K562 (cell line): ENCODE data around the gene MAP3K20.

Experiments
- DACH1 ChIP-seq: fragments of 450-650 bp; IDR thresholded peaks from 2 replicates; pipeline ENCODE4 v1.6.1; 2018; ENCODE audit not compliant: partially characterized antibody
- ESRRA ChIP-seq: fragments of 450-650 bp; IDR thresholded peaks from 2 replicates; pipeline ENCODE4 v1.6.1; 2014; ENCODE audit warnings: low read depth, mild to moderate bottlenecking, moderate library complexity, borderline replicate concordance
- ZKSCAN8 ChIP-seq: fragments of 200-800 bp; sonication (Bioruptor generic); IDR thresholded peaks from 2 replicates; pipeline ENCODE4 v1.6.1; 2016; ENCODE audit warnings: missing genetic modification characterization, missing compliant biosample characterization
- TF ChIP-seq, protein P1 (sequence below): fragments of 150-350 bp; conservative IDR thresholded peaks from 2 replicates; pipeline ENCODE4 v1.6.1; 2014; ENCODE audit warnings: low read length
- TF ChIP-seq, protein P2 (sequence below), 3 experiments: IDR thresholded peaks in 2 of 3; conservative IDR thresholded peaks in 1 of 3; 2 replicates each; pipeline ENCODE4 v1.5.1; 2011 to 2012; ENCODE audit warnings: low read length in 3 of 3, mild to moderate bottlenecking in 3 of 3, control low read depth in 2 of 3, improper control_type of control experiment in 1 of 3, inconsistent platforms in 1 of 3, low read depth in 1 of 3, mixed read lengths in 1 of 3, moderate library complexity in 1 of 3; ENCODE audit not compliant: insufficient read depth in 2 of 3

DNA sequence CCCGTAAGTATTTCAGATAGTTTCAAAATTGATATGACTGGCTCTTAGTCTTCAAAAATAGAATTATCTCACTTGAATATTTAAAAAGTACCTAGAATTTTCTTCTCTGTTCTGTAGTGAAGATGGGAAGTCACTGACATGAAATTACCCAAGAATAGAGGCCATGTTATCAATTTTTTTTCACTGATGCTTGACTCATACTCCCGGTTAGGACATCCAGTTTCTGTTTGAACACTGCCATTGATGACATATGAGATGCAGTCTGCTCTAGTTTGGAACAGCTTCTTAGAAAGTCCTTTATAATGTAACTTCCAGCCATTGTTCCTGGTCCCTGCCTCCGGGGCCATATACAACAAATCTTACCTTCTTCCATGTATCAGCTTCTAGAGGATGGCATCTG lies 26.0 kb downstream of the MAP3K20 start:
- TF ChIP-seq, protein P1, sequence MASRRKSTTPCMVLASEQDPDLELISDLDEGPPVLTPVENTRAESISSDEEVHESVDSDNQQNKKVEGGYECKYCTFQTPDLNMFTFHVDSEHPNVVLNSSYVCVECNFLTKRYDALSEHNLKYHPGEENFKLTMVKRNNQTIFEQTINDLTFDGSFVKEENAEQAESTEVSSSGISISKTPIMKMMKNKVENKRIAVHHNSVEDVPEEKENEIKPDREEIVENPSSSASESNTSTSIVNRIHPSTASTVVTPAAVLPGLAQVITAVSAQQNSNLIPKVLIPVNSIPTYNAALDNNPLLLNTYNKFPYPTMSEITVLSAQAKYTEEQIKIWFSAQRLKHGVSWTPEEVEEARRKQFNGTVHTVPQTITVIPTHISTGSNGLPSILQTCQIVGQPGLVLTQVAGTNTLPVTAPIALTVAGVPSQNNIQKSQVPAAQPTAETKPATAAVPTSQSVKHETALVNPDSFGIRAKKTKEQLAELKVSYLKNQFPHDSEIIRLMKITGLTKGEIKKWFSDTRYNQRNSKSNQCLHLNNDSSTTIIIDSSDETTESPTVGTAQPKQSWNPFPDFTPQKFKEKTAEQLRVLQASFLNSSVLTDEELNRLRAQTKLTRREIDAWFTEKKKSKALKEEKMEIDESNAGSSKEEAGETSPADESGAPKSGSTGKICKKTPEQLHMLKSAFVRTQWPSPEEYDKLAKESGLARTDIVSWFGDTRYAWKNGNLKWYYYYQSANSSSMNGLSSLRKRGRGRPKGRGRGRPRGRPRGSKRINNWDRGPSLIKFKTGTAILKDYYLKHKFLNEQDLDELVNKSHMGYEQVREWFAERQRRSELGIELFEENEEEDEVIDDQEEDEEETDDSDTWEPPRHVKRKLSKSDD = no peak
- TF ChIP-seq DACH1 (no peak), ZKSCAN8 (CRISPR knock-in tag) (no peak), ESRRA (no peak)
- TF ChIP-seq, protein P2, sequence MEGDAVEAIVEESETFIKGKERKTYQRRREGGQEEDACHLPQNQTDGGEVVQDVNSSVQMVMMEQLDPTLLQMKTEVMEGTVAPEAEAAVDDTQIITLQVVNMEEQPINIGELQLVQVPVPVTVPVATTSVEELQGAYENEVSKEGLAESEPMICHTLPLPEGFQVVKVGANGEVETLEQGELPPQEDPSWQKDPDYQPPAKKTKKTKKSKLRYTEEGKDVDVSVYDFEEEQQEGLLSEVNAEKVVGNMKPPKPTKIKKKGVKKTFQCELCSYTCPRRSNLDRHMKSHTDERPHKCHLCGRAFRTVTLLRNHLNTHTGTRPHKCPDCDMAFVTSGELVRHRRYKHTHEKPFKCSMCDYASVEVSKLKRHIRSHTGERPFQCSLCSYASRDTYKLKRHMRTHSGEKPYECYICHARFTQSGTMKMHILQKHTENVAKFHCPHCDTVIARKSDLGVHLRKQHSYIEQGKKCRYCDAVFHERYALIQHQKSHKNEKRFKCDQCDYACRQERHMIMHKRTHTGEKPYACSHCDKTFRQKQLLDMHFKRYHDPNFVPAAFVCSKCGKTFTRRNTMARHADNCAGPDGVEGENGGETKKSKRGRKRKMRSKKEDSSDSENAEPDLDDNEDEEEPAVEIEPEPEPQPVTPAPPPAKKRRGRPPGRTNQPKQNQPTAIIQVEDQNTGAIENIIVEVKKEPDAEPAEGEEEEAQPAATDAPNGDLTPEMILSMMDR (IDR thresholded peaks at IDR 0.05 in 2 of 3, conservative IDR thresholded peaks at IDR 0.05 in 1 of 3; ENCODE audit: insufficient read depth in 2 of 3, low read depth in 1 of 3, low read length in 3 of 3) = no peak
